ENCODE results near the gene ENO4.

The ENO4 gene

DNA sequence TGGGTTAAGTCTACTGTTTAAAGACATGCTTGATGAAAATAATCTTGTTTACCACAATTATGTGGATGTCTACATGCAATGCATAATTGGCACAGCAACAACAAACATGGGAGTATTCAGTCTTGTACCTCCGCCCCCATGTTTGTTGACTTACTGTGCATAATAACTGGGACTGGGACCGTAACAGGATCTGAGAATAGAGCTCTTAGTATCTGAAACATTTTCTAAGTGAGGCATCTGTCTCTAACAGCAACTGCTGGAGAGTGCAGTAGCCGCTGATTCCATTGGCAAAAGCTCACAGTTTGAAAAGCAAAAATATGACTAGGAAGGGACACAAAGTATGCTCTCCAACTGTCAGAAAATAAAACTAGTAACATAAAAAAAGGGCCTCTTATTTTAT is 61.6 kb downstream of the ENO4 start:
- DNase-seq (ENCODE audit: low read depth in 2 of 2): no peak

DNA sequence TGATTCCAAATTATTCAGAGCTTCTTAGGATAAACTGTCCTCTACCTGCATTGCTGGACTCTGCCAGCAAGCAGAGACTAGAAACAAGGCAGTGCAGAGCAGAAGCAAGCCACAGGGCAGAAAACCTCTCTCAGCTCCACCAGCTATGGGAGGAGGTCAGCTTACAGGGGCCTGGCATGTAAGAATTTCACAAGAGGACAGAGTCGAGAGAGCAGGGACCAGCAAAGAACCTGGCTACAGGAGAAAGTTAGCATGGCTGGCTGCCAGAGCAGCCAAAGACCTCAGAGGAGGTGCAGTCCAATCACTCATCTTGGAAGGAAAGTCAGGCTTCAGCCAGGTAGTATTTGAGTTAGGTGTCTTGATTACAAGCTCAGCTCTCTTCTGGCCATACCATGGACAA is 62.9 kb downstream of the ENO4 start:
- no peak for DNase-seq (ENCODE audit: low read depth in 2 of 2)

GRCh38 chr10:116913695-116914094 is 64.4 kb downstream of the ENO4 start:
- no peak for DNase-seq (ENCODE audit: low read depth in 2 of 2)

- no peak for DNase-seq (ENCODE audit: low read depth in 2 of 2)
Measured at GRCh38 chr10:116915340-116915739, 66.0 kb downstream of the ENO4 start.

- DNase-seq (ENCODE audit: low read depth in 2 of 2): no peak
Measured at GRCh38 chr10:116917481-116917880, 68.2 kb downstream of the ENO4 start.

- DNase-seq (ENCODE audit: low read depth in 2 of 2): no peak
Measured at GRCh38 chr10:116918583-116918982, 69.3 kb downstream of the ENO4 start.

DNA sequence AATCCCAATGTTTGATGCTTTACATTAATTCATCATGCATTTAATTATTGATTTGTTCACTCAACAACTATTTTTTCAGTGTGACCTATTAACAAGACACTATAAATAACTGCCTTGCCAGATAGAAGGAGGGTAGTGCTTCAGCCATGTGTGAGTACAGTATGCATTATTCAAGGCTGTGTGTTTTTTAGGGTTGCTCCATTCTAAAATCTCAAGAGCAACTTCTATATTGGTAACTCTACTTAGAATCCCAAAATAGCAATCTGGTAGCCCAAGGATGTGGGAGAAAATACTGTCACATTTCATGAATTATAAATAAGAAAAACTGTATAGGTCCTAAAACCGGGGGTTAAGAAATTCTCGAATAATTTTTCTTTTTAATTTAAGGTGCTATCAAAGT is 69.9 kb downstream of the ENO4 start:
- no peak for DNase-seq (ENCODE audit: low read depth in 2 of 2)

GRCh38 chr10:116919706-116920105 is 70.4 kb downstream of the ENO4 start:
- DNase-seq (ENCODE audit: low read depth in 2 of 2): no peak

DNA sequence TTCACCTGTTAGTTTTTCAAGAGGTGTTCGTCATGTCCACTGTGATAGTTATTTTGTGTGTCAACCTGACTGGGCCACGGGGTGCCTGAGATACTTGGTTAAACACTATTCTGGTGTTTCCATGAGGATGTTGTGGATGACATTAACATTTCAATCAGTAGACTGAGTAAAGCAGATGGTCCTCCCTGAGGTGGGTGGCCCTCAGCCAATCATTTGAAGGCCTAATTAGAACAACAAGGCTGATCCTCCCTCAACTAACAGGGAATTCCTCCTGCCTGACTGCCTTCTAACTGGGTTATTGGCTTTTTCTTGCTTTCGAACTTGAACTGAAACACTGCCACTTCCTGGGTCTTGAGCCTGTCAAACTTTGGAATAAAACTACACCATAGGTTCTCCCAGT is 75.8 kb downstream of the ENO4 start:
- no peak for DNase-seq (ENCODE audit: low read depth in 2 of 2)

DNA sequence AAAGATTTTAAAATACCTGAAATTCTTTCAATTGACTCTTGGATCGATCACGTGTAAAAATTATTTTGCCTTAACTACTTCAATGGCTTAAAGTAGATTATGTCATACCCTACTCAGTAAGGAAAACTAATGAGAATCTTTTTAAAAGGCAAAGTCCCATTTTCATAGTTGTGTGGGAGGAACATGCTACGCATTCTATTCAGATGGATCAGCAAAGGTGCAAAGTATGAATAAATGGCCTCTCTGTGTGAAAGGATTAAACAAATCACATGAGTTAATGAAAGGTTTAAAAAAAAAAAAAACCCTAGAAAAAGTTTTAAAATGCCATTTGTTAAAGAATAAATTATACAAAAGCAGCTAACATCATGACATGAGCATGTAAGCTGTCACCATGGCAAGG is 77.1 kb downstream of the ENO4 start:
- DNase-seq (ENCODE audit: low read depth in 2 of 2): no peak

DNA sequence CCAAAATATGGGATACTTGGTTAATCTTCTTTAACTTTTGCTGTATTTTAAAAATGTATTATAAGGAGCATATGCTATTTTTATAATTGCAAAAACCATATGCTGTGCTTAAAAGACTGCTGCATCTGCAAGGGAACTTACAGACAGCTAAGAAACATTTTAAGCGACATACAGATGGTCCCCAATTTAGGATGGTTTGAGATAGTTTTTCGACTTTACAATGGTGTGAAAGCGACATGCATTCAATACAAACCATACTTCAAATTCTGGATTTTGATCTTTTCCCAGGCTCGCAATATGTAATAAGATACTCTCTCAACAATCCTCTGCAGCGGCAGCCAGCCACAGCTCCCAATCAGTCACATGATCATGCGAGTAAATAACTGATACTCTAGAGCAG is 82.5 kb downstream of the ENO4 start:
- no peak for DNase-seq (ENCODE audit: low read depth in 2 of 2)

Measured in stimulated activated CD4-positive, alpha-beta T cell treated with anti-CD3 and anti-CD28 coated beads, Interleukin-1b, Interleukin-23, amount 100 ng/mL, for 1 hour (primary cell).